K562 (cell line): ENCODE data around the gene ZCCHC8. TPM values are rescaled to one million over a fixed set of nuclear protein-coding genes. Genes with fewer than 3 reads are reported as not detected.

Experiments used
- CEBPB ChIP-seq: fragments of 450-650 bp; IDR thresholded peaks from 2 replicates; pipeline ENCODE4 v1.6.1; 2016; ENCODE audit warnings: missing genetic modification characterization, missing compliant biosample characterization
- EHMT2 ChIP-seq: fragments of 450-650 bp; IDR thresholded peaks from 2 replicates; pipeline ENCODE4 v1.6.1; 2018; ENCODE audit warnings: antibody characterized with exemption
- HDAC1 ChIP-seq, 2 experiments: fragments of 450-650 bp; IDR thresholded peaks; 2 replicates each; pipeline ENCODE4 v1.6.1; 2016 to 2017; ENCODE audit warnings: inconsistent platforms in 1 of 2, mild to moderate bottlenecking in 1 of 2, moderate library complexity in 1 of 2
- HDGF ChIP-seq: fragments of 450-650 bp; IDR thresholded peaks from 2 replicates; pipeline ENCODE4 v1.6.1; 2016
- ILF3 ChIP-seq: fragments of 450-650 bp; IDR thresholded peaks from 2 replicates; pipeline ENCODE4 v1.6.1; 2018; ENCODE audit warnings: antibody characterized with exemption, mild to moderate bottlenecking, moderate library complexity, borderline replicate concordance
- KAT7 ChIP-seq: sonication (generic); formaldehyde crosslinking; IDR thresholded peaks from 2 replicates; pipeline ENCODE4 v1.8.0; 2022; ENCODE audit warnings: missing genetic modification reagents, mild to moderate bottlenecking, borderline replicate concordance
- LEF1 ChIP-seq: fragments of 450-650 bp; IDR thresholded peaks from 2 replicates; pipeline ENCODE4 v1.6.1; 2016; ENCODE audit warnings: mild to moderate bottlenecking
- MTA1 ChIP-seq: fragments of 450-650 bp; IDR thresholded peaks from 2 replicates; pipeline ENCODE4 v1.6.1; 2017; ENCODE audit warnings: borderline replicate concordance
- POLR2AphosphoS2 ChIP-seq: IDR thresholded peaks from 2 replicates; pipeline ENCODE4 v1.6.1; 2012; ENCODE audit warnings: low read length, improper control_type of control experiment
- POU5F1 ChIP-seq: fragments of 150-350 bp; IDR thresholded peaks from 2 replicates; pipeline ENCODE4 v1.6.1; 2014; ENCODE audit warnings: borderline replicate concordance, low read length, low read depth, mild to moderate bottlenecking; ENCODE audit not compliant: partially characterized antibody
- RBM15 ChIP-seq: fragments of 200-400 bp; formaldehyde crosslinking; IDR thresholded peaks from 2 replicates; pipeline ENCODE4 v1.6.1; 2018; ENCODE audit warnings: mild to moderate bottlenecking, low read length, moderate library complexity; ENCODE audit not compliant: insufficient read depth
- SIRT6 ChIP-seq: IDR thresholded peaks from one replicate; pipeline ENCODE4 v1.6.1; 2012; ENCODE audit warnings: low read depth, mild to moderate bottlenecking, control low read depth, inconsistent platforms, low read length, moderate library complexity
- SRSF3 ChIP-seq: fragments of 200-400 bp; formaldehyde crosslinking; IDR thresholded peaks from 2 replicates; pipeline ENCODE4 v1.6.1; 2016; ENCODE audit warnings: mild to moderate bottlenecking, low read length, moderate library complexity; ENCODE audit not compliant: insufficient read depth
- ZFP36 ChIP-seq: fragments of 150-350 bp; IDR thresholded peaks from 2 replicates; pipeline ENCODE4 v1.6.1; 2018; ENCODE audit warnings: low read length, low read depth; ENCODE audit not compliant: partially characterized antibody
- polyA plus RNA-seq, 8 experiments: library from polyadenylated mRNA; depleted of rRNA in 4 of 8; stranded (reverse) in 5 of 8; unstranded in 3 of 8; fragments of >200 nt; fragmentation: Nextera tagmentation in 2 of 8; fragmentation: Illumina TruSeq in 1 of 8; extraction: Ambion mirVana in 2 of 8; extraction: Trizol in 1 of 8; gene quantifications; 2 replicates each; pipeline versions ENCODE4 v1.2.1 to v1.2.3, GENCODE V29; 2011 to 2014; ENCODE audit warnings: inconsistent platforms in 1 of 8, missing spikeins in 1 of 8
- total RNA-seq, 7 experiments: library from RNA; depleted of rRNA in 6 of 7; stranded (reverse); fragments of >200 nt in 6 of 7; fragmentation: Illumina TruSeq in 2 of 7; extraction: Trizol in 2 of 7; gene quantifications; 2 replicates each; pipeline versions ENCODE4 v1.2.1 to v1.2.3, GENCODE V29; 2011 to 2021; ENCODE audit warnings: low replicate concordance in 1 of 7
- TF ChIP-seq, protein P1 (sequence below): fragments of 450-650 bp; IDR thresholded peaks from 2 replicates; pipeline ENCODE4 v1.6.1; 2016; ENCODE audit warnings: low read depth
- TF ChIP-seq, protein P2 (sequence below): fragments of 450-650 bp; IDR thresholded peaks from 2 replicates; pipeline ENCODE4 v1.6.1; 2016; ENCODE audit warnings: borderline replicate concordance
- TF ChIP-seq, protein P3 (sequence below): fragments of 250-450 bp; sonication (Bioruptor Pico); IDR thresholded peaks from 2 replicates; pipeline ENCODE4 v1.8.0; 2021; ENCODE audit warnings: mild to moderate bottlenecking, moderate library complexity

The ZCCHC8 gene
- total and polyA plus RNA-seq, 9 of the 15 experiments (the other 6 are each of a cell fraction or from before 2014, with no cell fraction given): 14.8 to 50.9 (median 34.1) TPM

DNA sequence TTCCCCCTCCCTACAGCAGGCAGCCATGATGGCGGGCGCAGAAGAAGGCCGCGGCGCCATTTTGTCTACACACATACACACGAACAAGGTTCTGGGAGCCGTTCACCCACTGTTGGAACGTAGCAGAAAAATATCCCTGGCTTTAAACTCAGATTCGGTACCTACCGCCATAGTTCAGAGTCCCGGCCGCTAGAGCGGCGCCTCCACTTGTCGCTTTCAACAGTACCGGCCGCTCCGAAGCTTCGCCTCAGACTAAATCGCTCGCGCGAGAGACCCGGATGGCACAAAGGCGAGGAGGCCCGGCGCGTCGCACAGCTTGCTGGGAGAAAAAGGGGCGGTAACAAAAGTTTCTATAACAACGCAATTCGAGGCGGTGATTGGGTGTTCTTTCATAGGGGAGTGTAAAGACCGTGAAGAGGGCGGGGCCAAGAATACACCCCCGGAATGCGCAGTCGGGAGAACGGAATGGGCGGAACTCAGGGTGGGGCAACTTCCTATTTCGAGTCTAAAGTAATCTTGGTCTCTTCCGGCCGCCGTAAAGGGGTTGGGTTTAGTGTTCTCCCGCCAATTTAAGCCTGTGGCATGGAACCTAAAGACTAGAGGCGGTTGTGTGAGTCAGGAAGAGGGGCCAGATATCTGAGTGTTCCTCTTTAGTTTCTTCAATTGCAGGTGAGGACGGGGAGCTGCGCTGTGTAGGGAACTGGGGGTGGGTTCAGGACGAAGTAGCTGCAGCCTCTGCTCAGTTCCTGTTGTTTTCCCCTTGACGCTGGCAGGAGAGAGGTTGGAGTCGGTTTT, 26.1 kb upstream of the ZCCHC8 start, which contains the start of the genes KNTC1 and RSRC2 (continued):
- TF ChIP-seq, protein P1, sequence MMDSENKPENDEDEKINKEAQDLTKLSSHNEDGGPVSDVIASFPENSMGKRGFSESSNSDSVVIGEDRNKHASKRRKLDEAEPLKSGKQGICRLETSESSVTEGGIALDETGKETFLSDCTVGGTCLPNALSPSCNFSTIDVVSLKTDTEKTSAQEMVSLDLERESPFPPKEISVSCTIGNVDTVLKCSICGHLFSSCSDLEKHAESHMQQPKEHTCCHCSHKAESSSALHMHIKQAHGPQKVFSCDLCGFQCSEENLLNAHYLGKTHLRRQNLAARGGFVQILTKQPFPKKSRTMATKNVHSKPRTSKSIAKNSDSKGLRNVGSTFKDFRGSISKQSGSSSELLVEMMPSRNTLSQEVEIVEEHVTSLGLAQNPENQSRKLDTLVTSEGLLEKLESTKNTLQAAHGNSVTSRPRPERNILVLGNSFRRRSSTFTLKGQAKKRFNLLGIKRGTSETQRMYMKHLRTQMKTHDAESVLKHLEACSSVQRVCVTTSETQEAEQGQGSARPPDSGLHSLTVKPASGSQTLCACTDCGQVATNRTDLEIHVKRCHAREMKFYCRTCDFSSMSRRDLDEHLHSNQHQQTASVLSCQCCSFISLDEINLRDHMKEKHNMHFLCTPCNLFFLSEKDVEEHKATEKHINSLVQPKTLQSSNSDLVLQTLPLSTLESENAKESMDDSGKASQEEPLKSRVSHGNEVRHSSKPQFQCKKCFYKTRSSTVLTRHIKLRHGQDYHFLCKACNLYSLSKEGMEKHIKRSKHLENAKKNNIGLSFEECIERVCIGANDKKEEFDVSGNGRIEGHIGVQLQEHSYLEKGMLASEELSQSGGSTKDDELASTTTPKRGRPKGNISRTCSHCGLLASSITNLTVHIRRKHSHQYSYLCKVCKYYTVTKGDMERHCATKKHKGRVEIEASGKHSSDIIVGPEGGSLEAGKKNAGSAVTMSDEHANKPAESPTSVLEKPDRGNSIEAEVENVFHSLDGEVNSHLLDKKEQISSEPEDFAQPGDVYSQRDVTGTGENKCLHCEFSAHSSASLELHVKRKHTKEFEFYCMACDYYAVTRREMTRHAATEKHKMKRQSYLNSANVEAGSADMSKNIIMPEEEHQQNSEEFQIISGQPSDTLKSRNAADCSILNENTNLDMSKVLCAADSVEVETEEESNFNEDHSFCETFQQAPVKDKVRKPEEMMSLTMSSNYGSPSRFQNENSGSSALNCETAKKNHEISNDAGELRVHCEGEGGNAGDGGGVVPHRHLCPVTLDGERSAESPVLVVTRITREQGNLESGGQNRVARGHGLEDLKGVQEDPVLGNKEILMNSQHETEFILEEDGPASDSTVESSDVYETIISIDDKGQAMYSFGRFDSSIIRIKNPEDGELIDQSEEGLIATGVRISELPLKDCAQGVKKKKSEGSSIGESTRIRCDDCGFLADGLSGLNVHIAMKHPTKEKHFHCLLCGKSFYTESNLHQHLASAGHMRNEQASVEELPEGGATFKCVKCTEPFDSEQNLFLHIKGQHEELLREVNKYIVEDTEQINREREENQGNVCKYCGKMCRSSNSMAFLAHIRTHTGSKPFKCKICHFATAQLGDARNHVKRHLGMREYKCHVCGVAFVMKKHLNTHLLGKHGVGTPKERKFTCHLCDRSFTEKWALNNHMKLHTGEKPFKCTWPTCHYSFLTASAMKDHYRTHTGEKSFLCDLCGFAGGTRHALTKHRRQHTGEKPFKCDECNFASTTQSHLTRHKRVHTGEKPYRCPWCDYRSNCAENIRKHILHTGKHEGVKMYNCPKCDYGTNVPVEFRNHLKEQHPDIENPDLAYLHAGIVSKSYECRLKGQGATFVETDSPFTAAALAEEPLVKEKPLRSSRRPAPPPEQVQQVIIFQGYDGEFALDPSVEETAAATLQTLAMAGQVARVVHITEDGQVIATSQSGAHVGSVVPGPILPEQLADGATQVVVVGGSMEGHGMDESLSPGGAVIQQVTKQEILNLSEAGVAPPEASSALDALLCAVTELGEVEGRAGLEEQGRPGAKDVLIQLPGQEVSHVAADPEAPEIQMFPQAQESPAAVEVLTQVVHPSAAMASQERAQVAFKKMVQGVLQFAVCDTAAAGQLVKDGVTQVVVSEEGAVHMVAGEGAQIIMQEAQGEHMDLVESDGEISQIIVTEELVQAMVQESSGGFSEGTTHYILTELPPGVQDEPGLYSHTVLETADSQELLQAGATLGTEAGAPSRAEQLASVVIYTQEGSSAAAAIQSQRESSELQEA: peak; percentile 98
- TF ChIP-seq EHMT2: no peak
- peak; percentile 83; the same call in 1 of the 2 replicates for TF ChIP-seq POLR2AphosphoS2
- TF ChIP-seq, protein P2, sequence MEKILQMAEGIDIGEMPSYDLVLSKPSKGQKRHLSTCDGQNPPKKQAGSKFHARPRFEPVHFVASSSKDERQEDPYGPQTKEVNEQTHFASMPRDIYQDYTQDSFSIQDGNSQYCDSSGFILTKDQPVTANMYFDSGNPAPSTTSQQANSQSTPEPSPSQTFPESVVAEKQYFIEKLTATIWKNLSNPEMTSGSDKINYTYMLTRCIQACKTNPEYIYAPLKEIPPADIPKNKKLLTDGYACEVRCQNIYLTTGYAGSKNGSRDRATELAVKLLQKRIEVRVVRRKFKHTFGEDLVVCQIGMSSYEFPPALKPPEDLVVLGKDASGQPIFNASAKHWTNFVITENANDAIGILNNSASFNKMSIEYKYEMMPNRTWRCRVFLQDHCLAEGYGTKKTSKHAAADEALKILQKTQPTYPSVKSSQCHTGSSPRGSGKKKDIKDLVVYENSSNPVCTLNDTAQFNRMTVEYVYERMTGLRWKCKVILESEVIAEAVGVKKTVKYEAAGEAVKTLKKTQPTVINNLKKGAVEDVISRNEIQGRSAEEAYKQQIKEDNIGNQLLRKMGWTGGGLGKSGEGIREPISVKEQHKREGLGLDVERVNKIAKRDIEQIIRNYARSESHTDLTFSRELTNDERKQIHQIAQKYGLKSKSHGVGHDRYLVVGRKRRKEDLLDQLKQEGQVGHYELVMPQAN: peak; percentile 91
- no peak for TF ChIP-seq RBM15
- TF ChIP-seq, protein P3, sequence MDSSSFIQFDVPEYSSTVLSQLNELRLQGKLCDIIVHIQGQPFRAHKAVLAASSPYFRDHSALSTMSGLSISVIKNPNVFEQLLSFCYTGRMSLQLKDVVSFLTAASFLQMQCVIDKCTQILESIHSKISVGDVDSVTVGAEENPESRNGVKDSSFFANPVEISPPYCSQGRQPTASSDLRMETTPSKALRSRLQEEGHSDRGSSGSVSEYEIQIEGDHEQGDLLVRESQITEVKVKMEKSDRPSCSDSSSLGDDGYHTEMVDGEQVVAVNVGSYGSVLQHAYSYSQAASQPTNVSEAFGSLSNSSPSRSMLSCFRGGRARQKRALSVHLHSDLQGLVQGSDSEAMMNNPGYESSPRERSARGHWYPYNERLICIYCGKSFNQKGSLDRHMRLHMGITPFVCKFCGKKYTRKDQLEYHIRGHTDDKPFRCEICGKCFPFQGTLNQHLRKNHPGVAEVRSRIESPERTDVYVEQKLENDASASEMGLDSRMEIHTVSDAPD (CRISPR knock-in tag): no peak
- TF ChIP-seq SIRT6: no peak
- peak; percentile 95 for TF ChIP-seq POU5F1
- TF ChIP-seq KAT7 (CRISPR knock-in tag): no peak; the same call in 1 of the 2 replicates
- no peak for TF ChIP-seq ILF3
- peak; percentile 47 for TF ChIP-seq CEBPB (tag)
- TF ChIP-seq HDAC1 (IDR thresholded peaks at IDR 0.05): peak in 1 of 2 experiments; percentile 90; a peak in 2 of 4 replicates
- TF ChIP-seq LEF1: peak; percentile 35; the same call in 1 of the 2 replicates
- no peak for TF ChIP-seq HDGF
- no peak for TF ChIP-seq MTA1
- TF ChIP-seq ZFP36: no peak
- no peak for TF ChIP-seq SRSF3
